Dermis blood vessel endothelial cell (primary cell): ENCODE measurements around the gene GNAQ. TPM values are rescaled to one million over a fixed set of nuclear protein-coding genes. Genes with fewer than 3 reads are reported as not detected.
"Not testable (repeated sequence)": the region's sequence is repeated elsewhere in the genome, so short reads cannot be mapped to it uniquely, and the experiment has no call there.

Experiments used
- DNase-seq: peaks from one replicate; pipeline ENCODE4 v3.0.0; 2010
- total RNA-seq: library from RNA; depleted of rRNA; stranded (reverse); fragments of >200 nt; gene quantifications from 2 replicates; pipeline ENCODE4 v1.2.3, GENCODE V29; 2014

Gene GNAQ
- total RNA-seq, 1 donor from 2014 or later, result 48.0 TPM

DNA sequence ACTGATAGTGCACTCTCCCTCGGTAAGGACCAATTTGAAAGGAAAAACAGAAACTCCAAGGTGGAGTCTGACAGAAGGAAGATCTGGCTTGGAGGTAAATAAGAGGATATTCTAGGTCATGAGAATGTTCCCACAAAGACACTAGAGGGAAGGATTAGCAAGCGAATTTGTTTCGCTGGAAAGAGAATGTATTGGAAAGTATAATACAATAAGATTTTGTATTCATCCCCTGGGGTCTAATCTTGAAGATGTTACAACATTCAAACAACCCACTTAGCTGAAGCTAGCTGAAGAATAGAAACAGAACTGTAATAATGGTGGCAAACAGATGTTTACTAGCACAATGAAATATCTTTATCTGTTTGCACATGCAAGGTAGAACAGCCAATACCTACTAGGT lies 158.7 kb downstream of the GNAQ start:
- no peak for DNase-seq

DNA sequence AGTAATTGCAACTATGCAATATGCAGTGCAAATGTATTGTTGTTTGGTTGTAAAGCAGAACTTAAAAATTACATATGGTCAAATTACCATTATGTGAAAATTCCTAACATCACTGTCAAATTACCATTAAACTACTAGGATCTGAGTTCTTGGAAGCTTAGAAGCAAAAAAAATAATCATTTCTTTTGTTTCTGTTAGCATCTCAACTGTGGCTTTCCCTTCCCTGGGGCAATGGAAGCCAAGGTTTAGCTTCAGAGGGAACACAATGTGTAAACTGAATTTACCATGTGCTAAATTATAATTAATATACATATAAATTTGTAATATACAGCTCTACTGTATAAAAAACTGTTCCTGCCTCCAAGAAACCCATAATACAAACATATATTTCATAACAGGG lies 159.4 kb downstream of the GNAQ start:
- DNase-seq, result no peak

GRCh38 chr9:77871483-77871882 lies 160.1 kb downstream of the GNAQ start:
- no peak for DNase-seq

GRCh38 chr9:77866878-77867277 lies 164.7 kb downstream of the GNAQ start:
- DNase-seq, result no peak

- no peak for DNase-seq
Observed at GRCh38 chr9:77865385-77866047, 166.1 kb downstream of the GNAQ start.

DNA sequence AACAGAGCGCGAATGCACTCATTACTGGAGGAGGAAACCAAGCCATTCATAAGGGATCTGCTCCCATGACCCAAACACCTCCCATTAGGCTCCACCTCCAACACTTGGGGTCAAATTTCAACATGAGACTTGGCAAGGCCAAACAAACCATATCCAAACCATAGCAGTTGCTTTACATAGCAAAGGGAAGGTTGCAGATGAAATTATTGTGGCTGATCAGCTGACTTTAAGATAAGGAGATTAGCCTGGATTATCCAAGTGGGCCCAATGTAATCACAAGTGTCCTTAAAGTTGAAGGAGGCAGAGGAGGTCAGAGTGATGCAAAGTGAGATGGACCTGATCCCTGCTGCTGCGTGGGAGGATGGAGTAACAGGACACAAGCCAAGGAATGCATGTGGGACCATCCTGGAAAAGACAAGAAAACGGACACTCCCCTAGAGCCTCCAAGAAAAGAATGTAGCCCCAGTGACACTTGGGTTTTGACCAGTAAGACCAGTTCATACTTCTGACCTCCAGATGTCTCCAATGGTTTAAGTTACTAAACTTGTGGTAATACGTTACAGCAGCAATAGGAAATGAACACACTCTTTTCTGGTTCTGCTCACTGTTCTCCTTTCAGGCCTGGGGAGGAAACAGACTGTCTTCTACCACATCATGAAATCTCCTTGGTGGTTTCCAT lies 167.3 kb downstream of the GNAQ start:
- no peak for DNase-seq

- DNase-seq, result not testable (repeated sequence)
Observed at GRCh38 chr9:77863638-77864037, 168.0 kb downstream of the GNAQ start.

DNA sequence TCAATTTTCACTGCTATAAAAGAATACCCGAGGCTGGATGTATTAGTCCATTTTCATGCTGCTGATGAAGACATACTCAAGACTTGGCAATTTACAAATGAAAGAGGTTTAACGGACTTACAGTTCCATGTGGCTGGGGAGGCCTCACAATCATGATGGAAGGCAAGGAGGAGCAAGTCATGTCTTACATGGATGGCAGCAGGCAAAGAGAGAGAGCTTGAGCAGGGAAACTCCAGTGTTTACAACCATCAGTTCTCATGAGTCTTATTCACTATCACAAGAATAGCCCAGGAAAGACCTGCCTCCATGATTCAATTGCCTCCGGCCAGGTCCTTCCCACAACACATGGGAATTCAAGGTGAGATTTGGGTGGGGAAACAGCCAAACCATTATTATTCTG lies 170.7 kb downstream of the GNAQ start:
- DNase-seq, result not testable (repeated sequence)

- DNase-seq, result no peak
Observed at GRCh38 chr9:77857513-77858259, 173.9 kb downstream of the GNAQ start.

DNA sequence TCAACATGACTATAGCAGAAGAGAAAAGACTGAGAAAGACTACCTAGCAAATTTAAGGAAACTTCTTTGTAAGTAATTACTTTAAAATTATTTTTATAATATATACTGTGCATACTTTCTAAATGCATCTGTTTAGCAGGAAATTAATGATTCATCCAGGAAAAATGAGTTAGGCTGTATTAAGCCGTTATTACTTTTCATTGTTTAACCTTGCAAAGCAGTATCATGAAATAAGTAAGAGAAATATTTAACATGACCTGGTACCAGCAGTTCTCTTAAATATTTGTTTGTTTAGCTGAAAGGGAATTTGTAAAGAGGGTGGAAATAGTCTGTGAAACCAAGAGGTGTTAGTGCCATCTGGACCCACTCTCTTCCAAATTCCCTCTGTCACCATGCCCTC lies 175.0 kb downstream of the GNAQ start:
- DNase-seq, result peak; percentile 57

- DNase-seq, result no peak
Observed at GRCh38 chr9:77854916-77855311, 176.7 kb downstream of the GNAQ start.

DNA sequence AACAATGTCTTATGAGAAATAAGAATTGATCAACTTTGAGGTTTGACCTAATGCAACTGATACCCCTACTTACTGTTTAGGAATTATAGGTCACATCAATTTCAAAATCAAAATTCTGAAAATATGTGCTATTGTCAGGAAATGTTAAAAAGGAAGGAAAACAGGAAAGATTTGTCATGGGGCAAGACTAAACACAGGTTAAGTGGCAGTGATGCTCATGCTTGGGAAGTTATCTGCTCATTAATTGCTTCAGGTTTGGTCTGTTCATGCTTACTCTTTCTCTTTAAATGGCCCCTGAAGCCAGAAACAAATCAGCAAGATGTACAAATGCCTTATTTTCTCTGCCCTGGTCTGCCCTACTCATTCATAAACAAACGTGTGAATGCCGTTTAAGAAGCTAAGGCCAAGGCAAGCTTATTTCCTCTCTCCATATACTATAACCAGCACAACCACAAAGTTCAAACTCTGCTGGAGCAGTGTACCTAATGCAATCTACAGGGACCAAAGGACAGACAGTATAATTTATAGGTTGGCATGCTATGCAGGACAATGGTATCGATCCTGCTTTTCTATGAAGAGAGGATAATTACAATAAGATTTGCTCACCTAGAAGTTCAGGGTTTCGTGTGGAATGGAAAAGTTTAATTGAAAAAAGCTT lies 177.2 kb downstream of the GNAQ start:
- no peak for DNase-seq

- DNase-seq, result no peak
Observed at GRCh38 chr9:77853716-77854115, 177.9 kb downstream of the GNAQ start.

GRCh38 chr9:77851882-77852595 lies 179.6 kb downstream of the GNAQ start:
- no peak for DNase-seq

- DNase-seq, result peak; percentile 84
Observed at GRCh38 chr9:77848897-77849296, 182.7 kb downstream of the GNAQ start.

- no peak for DNase-seq
Observed at GRCh38 chr9:77848404-77848803, 183.2 kb downstream of the GNAQ start.

- peak; percentile 35 for DNase-seq
Observed at GRCh38 chr9:77847626-77848025, 184.0 kb downstream of the GNAQ start.

GRCh38 chr9:77847059-77847499 lies 184.5 kb downstream of the GNAQ start:
- DNase-seq, result peak; percentile 92

- DNase-seq, result no peak
Observed at GRCh38 chr9:77844415-77844814, 187.2 kb downstream of the GNAQ start.

DNA sequence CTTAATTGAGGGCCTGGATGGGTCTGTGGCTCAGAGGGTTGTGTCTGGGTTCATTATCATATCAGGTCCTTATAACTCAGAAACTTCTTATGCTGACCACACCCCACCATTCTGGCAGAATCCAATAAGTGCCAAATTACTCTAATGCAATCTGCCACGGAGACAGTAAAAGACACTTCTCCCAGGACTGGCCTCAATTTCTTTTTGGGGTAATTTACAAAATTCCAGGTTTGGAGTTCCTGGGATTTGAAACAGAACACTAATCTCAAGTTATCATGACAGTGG lies 187.8 kb downstream of the GNAQ start:
- no peak for DNase-seq

DNA sequence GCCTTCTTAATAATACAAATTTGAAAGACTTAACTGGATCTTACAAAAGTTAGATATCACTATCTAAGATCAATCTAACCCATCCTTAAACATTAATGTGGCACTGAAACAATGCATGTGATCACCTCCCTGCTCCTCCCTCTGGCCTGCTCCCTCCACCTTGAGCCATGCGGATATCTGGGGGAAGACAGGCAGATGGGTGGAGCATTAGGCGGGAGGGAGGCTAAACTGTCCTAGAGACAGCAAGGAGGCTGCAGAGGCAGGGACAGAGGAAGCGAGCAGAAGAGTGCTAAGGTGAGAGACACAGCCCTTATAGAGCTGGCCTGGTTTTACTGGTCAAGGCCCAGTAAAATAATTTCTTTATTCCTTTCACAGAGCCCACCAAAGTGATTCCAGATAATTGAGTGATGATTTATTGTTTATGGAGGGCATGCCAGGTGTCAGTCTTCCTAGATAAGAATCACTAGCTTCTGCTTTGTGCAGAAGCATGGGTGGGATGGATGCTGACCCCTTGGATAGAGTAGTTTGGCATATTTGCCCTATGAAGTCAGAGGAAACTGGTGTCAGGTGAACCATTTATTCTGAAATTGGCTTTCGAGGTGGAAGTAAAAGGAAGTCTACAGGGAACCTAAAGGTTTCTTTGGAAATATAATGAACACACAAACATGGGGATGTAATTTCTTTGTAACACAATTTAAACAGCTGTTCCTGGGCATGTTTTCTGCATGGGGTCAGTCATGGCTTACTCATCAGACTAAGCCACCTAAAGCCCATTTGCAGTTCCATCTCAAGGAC lies 188.3 kb downstream of the GNAQ start:
- DNase-seq, result no peak
